GM20431 (cell line): ENCODE data around the gene TRPM3.
"Not testable (repeated sequence)": the region's sequence is repeated elsewhere in the genome, so short reads cannot be mapped to it uniquely, and the experiment has no call there.

Experiments used
- in situ Hi-C: fragments of 300-500 bp; cut with MseI, MboI; formaldehyde crosslinking; loops from one replicate; pipeline ENCODE4 v1.15.0; 2020; ENCODE audit warnings: low sequenced_read_pairs; ENCODE audit not compliant: unreplicated experiment

The TRPM3 gene

DNA sequence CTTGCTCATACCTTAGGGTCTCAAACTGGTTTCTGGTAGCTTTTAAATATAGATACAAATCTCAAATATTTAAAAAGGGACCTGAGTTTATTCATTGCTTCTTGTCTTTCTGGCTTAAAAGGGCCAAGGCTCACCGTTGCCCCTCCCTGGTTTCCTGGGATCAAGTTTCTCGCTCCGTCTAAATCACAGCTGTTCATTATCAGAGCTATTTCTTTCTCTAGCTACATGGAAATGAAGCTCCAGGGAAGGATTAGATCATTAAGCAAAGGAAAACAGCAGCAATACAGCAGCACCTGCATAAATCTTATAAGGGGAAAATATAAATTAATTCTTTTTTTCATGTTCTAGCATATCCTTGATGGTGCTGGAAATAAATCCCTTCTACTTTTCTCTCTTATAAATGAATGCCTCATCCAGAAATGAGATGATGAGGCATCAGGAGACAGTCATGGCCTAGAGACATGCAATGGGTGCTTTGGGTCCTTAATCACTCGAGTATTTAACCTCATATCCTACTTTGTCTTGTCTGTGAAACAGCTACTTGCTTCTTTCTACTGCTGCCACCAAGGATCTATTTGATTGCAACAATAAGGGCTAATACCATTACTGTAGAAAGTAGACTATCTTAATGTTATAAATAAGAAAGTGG is 320.1 kb downstream of the TRPM3 start:
- in situ Hi-C loops, result no loop called here

GRCh38 chr9:70798018-70798417 is 323.4 kb downstream of the TRPM3 start:
- in situ Hi-C loops, result no loop called here

- in situ Hi-C loops, result no loop called here
Measured at GRCh38 chr9:70795841-70796240, 325.6 kb downstream of the TRPM3 start.

DNA sequence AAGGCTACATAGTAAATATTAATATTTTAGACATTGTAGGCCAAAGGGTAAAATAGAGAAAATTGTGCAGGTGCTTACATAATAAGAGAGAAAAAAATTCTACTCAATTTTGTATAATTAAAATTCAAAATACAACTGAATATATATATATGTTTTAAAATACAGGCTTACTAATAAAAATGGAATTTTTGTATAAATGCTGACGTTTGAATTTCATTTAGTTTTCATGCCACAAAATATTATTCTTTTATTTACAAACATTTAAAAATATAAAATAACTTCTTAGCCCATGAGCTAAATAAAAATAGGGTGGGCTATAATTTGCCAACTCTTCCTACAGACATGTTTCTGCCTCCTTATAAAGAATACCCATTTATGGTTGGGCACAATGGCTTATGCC is 328.6 kb downstream of the TRPM3 start:
- in situ Hi-C loops, result no loop called here

GRCh38 chr9:70791936-70792335 is 329.5 kb downstream of the TRPM3 start:
- in situ Hi-C loops, result no loop called here

- in situ Hi-C loops, result no loop called here
Measured at GRCh38 chr9:70789086-70789485, 332.3 kb downstream of the TRPM3 start.

DNA sequence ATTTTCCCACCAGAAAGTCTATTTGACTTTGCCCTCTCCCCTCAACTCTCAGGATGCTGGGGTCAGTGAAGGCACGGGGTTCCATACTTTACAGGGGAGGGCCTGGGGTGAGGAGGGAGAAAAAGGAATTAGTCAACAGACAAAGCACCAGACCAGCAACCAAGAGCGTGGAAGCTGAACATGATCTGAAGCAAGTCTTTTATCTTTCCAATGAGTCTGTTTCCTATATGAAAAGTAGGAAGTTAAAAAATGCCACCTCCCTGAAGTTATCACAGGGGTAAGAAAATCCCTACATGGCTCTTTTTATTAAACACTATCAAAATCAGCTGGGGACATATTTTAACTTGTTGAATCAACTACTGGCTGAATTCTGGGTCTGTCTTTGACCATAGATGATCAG is 337.0 kb downstream of the TRPM3 start:
- in situ Hi-C loops, result no loop called here

DNA sequence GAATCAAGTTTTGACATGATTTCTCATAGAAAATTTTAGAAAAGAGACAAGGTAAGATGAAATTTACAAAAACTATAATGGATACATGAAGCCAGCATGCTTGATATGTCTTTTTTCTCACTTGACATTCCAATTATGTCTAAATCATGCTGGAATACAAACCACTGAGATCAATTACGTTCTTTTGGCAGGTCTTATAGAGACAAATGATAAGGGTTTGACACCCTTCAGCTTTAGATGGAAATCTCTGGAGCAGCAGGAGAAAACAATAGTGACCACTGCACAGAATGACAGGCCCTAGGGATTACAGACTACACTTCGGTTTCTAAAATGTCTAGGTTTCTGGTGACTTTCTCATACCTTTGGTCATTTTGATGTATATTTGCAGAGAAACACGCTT is 342.9 kb downstream of the TRPM3 start:
- in situ Hi-C loops, result no loop called here

- in situ Hi-C loops, result no loop called here
Measured at GRCh38 chr9:70773579-70773978, 347.8 kb downstream of the TRPM3 start.

DNA sequence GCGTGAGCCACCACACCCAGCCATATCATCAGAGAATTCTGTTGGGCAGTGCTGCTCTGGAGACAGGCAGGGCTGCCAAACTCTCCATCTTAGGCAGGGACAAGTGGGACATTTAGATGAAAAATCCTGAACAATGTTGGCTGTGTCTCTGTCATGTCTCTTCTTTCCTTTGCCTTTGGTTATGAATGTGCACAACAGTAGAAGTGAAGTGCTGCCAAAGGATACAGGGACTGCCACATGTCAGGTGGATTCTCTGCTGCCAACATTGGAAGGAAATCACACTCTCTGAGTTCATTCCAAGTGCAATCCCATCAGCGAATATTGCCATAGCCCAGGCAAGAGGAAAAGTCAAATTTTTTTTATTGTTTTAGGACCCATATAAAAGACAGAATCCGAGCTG is 348.8 kb downstream of the TRPM3 start:
- in situ Hi-C loops, result no loop called here

DNA sequence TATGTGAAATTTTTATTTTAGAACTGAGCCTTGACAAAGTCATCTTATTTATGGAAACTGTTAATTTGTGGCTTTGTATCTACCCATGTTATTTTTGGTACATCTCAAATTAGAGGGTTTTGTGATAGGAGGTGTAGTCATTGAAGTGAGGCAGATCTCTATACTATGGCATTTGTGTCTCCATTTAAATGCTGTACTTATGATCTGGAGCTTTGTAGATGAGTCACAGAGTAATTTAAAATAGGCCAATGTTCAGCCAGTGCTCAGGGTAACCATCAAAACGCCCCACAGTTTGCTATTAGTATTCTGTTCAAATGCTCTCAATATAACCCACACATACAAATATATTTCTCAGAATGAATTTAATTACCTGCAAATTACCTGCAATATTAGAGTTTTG is 355.5 kb downstream of the TRPM3 start:
- in situ Hi-C loops, result no loop called here

GRCh38 chr9:70761139-70761670 is 360.2 kb downstream of the TRPM3 start:
- in situ Hi-C loops, result no loop called here

DNA sequence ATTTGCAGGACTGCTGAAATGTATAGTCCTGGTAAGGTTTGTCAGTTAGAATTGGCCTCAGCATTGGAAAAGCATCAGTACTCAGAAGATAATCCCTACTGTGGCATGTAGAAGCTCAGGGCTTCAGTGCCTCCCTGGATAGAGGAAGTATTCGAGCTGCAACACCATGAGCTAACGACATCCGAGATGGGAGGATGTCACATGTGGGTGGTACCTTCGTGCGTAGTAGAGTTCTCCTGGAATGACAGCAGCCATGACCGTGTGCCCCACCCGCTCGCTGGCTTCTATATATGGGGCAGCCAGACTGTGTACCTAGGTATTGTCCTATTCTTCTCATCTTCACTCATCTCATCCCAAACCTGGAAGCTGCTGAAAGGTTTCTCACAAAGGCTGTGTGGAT is 361.2 kb downstream of the TRPM3 start:
- in situ Hi-C loops, result no loop called here

GRCh38 chr9:70753311-70753710 is 368.1 kb downstream of the TRPM3 start:
- in situ Hi-C loops, result no loop called here

DNA sequence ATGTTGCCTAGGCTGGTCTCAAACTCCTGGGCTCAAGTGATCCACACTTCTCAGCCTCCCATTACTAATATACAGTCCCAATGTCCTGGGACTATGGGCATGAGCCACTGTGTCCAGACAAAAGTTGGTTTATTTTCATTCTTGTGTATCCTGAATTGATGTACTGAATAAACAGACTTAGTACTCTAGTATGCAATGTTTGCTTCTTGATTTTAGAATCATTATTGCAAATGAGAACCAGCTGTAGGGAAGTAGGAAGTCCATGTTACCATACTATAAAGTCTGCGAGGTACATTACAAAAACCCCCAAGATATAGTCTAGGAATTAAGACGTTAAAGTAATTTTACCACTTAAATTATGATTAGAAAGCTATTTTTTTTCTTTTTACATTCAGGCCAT is 372.4 kb downstream of the TRPM3 start:
- in situ Hi-C loops, result no loop called here

DNA sequence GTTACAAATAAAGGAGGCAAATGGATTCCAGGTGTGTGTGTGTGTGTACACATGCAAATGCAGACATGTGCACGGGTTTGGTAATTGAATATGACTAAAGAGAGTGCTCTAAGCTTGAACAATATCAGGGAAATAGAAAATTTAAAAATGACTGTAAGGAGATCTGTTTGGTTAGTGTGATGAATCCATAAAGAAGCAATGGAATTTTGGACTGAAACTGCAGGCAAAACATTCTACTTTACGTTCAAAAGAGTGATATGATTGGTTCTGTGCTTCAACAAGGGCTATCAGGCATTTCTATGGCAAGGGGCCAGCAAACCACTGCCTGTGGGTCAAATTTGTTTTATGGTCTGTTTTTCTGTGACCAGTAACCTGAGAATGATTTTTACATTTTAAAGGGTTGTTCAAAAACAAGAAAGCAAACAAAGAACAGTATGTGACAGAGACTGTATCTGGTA is 374.1 kb downstream of the TRPM3 start:
- in situ Hi-C loops, result no loop called here

GRCh38 chr9:70746760-70747159 is 374.7 kb downstream of the TRPM3 start:
- in situ Hi-C loops, result no loop called here

DNA sequence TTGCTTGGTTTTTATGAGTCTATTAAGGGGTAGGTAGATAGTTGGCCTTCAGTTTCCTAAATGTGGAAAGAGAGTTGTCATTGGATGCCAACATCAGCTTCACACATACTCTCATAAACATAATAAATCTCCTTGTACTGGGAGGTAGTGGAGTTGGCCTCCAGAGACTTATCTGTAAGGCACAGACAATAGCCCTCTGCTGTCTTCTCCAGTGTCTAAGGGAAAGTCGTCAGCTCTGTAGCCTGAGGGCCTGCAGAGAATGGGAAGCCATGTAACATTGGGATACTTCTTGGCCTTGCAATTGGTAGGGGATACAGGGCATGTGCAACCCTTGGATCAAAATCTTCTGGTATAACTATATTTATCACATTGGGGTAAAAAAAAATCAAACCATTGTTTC is 375.1 kb downstream of the TRPM3 start:
- in situ Hi-C loops, result no loop called here

DNA sequence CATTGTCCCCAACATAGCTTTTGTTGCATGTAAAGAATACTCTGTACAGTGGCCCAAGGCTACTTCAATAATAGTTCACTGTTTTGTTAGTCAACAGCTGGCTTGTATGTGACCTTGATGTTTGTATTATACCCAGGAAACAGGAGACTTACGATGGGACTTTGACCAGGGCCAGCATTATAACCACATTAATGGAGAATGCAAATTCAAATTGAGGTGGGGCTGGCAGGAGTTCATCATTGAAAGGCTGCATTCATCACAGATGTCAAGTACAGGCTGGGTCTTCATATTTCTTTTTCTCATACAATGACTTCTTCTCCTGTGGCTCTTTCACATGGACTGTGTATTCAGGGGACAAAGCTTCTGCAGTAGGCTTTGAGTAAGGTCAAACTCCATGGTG is 396.6 kb downstream of the TRPM3 start:
- in situ Hi-C loops, result not testable (repeated sequence)

- in situ Hi-C loops, result not testable (repeated sequence)
Measured at GRCh38 chr9:70724025-70724424, 397.4 kb downstream of the TRPM3 start.

GRCh38 chr9:70706797-70707196 is 414.6 kb downstream of the TRPM3 start:
- in situ Hi-C loops, result not testable (repeated sequence)

DNA sequence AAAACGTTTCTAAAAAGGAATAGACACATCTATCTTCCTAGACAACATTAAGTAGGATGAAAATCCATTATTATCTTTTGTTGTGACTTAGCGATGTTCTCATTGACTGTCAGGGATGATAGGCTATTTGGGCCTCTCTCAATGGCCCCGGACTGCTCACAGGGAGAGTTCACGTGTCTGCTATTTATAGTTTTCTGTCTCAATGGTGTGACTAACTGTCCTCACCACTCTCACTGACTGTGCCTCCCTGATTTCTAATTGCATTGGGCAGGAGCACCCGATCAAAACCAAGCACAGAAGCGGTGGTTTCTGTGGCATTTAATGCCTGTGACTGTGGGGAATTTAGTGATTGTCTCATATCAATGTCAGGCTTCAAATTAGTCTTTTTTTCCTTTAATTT is 420.3 kb downstream of the TRPM3 start:
- in situ Hi-C loops, result no loop called here
